Esophagus squamous epithelium (tissue), 4 donors: ENCODE results near the gene PPARG.

Experiments
- POLR2A ChIP-seq, 4 donors: fragments of 450-650 bp; IDR thresholded peaks; one replicate each; pipeline ENCODE4 v1.6.1; 2017; ENCODE audit warnings: antibody characterized with exemption in 4 of 4, mild to moderate bottlenecking in 4 of 4, moderate library complexity in 3 of 4
- TF ChIP-seq, protein P1 (sequence below), 6 experiments: fragments of 450-650 bp in 4 of 6; fragments of 200-600 bp in 2 of 6; sonication (generic) in 2 of 6; IDR thresholded peaks; one replicate each; pipeline ENCODE4 v1.5.1; 2016 to 2019; ENCODE audit warnings: antibody characterized with exemption in 6 of 6, mild to moderate bottlenecking in 4 of 6, moderate library complexity in 4 of 6

DNA sequence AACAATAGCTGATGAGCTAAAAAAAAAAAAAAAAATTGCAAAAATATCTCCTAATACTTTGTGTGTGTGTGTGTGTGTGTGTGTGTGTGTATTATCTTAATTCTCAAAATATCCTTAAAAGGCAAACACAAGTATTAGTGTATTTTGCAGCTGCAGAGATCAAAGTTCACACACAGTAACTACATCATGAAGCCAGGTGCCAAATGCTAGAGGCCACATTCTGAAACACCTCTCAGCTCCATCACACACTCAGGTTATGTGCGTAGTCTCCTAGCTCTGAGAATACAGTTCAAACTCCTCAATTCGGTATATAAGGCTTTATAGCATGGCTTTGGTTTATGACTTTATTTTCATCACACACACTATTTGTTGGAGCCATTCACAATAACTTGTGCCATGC, 33.5 kb upstream of the PPARG start:
- TF ChIP-seq, protein P1, sequence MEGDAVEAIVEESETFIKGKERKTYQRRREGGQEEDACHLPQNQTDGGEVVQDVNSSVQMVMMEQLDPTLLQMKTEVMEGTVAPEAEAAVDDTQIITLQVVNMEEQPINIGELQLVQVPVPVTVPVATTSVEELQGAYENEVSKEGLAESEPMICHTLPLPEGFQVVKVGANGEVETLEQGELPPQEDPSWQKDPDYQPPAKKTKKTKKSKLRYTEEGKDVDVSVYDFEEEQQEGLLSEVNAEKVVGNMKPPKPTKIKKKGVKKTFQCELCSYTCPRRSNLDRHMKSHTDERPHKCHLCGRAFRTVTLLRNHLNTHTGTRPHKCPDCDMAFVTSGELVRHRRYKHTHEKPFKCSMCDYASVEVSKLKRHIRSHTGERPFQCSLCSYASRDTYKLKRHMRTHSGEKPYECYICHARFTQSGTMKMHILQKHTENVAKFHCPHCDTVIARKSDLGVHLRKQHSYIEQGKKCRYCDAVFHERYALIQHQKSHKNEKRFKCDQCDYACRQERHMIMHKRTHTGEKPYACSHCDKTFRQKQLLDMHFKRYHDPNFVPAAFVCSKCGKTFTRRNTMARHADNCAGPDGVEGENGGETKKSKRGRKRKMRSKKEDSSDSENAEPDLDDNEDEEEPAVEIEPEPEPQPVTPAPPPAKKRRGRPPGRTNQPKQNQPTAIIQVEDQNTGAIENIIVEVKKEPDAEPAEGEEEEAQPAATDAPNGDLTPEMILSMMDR (IDR thresholded peaks at IDR 0.05): no peak
- no peak for TF ChIP-seq POLR2A (IDR thresholded peaks at IDR 0.05)
